IMR-90 (cell line): ENCODE results near the gene TTC16.

Source experiments
- CEBPB ChIP-seq: IDR thresholded peaks from 2 replicates; pipeline ENCODE4 v1.6.1; 2012; ENCODE audit warnings: low read depth, low read length, improper control_type of control experiment
- MAFK ChIP-seq: IDR thresholded peaks from 2 replicates; pipeline ENCODE4 v1.6.1; 2012; ENCODE audit warnings: low read depth, low read length, improper control_type of control experiment

DNA sequence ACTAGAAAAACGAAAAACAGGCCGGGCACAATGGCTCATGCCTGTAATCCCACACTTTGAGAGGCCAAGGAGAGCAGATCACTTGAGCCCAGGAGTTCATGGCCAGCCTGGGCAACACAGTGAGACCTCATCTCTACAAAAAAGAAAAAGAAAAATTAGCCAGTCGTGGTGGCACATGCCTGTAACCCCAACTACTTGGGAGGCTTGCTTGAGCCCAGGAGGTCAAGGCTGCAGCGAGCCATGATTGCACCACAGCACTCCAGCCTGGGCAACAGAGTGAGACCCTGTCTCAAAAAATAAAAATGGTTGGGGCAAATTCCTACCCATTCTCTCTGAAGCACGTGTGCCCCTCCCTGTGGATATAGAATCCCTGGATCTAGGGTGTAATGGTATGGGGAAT, 17.5 kb upstream of the TTC16 start:
- TF ChIP-seq MAFK, result no peak
- no peak for TF ChIP-seq CEBPB
